ENCODE data around the gene FAF1.
A peak's percentile ranks its signal among the peaks of the same experiment; 100 is the strongest.

Gene FAF1

DNA sequence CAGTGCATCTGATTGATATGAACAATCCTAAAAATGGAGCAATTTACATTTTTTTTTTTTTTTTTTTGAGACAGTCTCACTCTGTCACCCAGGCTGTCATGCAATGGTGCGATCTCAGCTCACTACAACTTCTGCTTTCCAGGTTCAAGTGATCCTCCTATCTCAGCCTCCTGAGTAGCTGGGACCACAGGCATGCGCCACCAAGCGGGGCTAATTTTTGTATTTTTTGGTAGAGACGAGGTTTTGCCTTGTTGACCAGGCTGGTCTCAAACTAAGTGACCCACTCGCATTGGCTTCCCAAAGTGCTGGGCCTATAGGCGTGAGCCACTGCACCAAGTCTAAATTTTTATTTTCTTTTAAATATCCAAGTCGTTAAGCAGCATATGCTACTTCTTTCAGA, 109.0 kb downstream of the FAF1 start:
- WGBS, 2 experiments (ENCODE audit: insufficient coverage in 2 of 2) = 90 to 93% methylated on average over 4 to 6 of the region's 7 CpGs
- Histone ChIP-seq H3K27ac (ENCODE audit: low read depth, low read length, severe bottlenecking) (no peak overlapping the region), H3K4me3 (ENCODE audit: extremely low read depth, insufficient read depth, low read length, poor library complexity, severe bottlenecking) (no peak overlapping the region), H3K36me3 (ENCODE audit: control insufficient read depth, insufficient read depth, low read length) (no peaks in the 10 kb centered on the region), H3K4me1 (ENCODE audit: control insufficient read depth, insufficient read depth, low read length, poor library complexity, severe bottlenecking) (no peaks in the 10 kb centered on the region), H3K9me3 (ENCODE audit: control insufficient read depth, low read length) (no peaks in the 10 kb centered on the region)

DNA sequence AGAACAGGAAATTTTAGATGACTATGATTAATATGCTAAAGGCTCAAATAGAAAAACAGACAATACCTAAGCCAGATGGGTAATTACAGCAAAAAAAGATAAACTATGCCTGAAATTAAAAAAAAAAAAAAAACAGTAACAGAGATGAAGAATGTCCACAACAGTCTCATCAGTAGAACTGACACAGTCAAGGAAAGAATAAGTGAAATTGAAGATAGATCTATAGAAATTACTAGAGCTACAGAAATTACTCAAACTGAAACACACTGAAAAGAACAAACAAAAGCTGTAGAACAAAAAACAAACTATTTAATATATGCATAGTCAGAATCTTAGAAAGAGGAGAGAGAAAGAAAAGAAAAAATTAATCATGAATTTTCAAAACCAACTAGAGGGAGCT, 112.8 kb downstream of the FAF1 start:
- H3K4me3 ChIP-seq (ENCODE audit: extremely low read depth, insufficient read depth, low read length, poor library complexity, severe bottlenecking) = no peak overlapping the region
- no peaks in the 10 kb centered on the region for H3K4me1 ChIP-seq (ENCODE audit: control insufficient read depth, insufficient read depth, low read length, poor library complexity, severe bottlenecking)
- H3K9me3 ChIP-seq (ENCODE audit: control insufficient read depth, low read length) = no peaks in the 10 kb centered on the region
- H3K27ac ChIP-seq (ENCODE audit: low read depth, low read length, severe bottlenecking) = no peak overlapping the region
- no peaks in the 10 kb centered on the region for H3K36me3 ChIP-seq (ENCODE audit: control insufficient read depth, insufficient read depth, low read length)

DNA sequence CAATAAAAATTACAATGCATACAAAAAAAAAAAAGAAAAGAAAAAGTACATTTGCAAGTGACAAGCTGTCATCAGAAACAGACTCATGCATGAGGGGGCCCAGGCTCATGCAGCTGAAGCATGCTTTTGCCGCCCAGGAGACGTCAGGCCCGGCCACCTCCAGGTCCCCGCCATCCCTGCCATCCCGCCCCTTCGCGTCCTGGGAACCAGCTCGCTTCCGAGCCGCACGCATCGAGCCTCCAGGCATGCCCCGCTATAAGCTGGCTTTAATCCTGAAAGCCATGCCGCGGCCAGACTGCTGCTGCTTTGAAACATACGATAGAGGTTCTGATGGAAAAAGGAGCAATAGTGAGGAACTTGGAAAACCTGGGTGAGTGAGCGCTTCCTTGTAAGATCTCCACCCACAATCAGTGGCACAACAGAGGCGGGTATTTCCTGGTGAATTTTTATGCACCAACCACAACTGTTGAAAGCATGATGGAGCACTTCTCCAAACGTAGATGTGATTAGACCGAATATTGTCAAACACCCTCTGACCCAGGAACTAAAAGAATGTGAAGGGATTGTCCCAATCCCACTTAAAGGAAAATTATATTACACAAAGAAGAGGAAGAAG, 113.7 kb downstream of the FAF1 start:
- H3K4me3 ChIP-seq (ENCODE audit: extremely low read depth, insufficient read depth, low read length, poor library complexity, severe bottlenecking) = no peak overlapping the region
- 97% methylated on average over 17 to 18 of the region's 20 CpGs for WGBS, 2 experiments (ENCODE audit: insufficient coverage in 2 of 2)
- H3K27ac ChIP-seq (ENCODE audit: low read depth, low read length, severe bottlenecking) = no peak overlapping the region
- H3K4me1 ChIP-seq (ENCODE audit: control insufficient read depth, insufficient read depth, low read length, poor library complexity, severe bottlenecking) = peaks cover 7% of the 10 kb centered on the region
- no peaks in the 10 kb centered on the region for H3K36me3 ChIP-seq (ENCODE audit: control insufficient read depth, insufficient read depth, low read length)
- no peaks in the 10 kb centered on the region for H3K9me3 ChIP-seq (ENCODE audit: control insufficient read depth, low read length)

DNA sequence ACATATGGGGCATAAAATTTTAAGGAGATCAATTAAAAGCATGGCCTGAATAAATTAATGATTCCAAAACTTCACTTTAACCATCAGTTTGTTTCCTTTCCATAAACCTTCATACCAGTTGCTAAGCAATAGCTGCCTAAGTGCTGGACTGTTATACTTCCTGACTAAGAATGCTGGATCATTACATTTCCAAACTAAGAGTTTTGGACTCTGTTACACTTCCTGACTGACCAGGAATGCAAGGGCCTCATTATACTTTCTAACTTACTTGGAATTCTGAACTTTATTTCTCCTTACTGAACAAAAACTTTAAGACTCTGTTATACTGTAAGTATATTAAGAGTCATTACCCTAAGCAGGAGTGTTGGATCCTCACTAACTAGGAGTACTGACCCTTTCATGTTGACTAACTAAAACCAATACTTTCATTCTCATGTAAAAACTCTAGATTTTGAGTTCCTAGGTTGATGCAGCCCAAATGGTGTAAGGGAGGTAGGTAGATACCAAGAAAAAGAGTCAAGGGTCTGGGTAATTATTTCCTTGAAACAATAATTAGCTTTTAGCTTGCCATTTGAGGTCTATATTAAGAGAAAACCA, 118.2 kb downstream of the FAF1 start:
- H3K4me3 ChIP-seq (ENCODE audit: extremely low read depth, insufficient read depth, low read length, poor library complexity, severe bottlenecking) = no peak overlapping the region

GRCh38 chr1:50836117-50836516, 124.0 kb downstream of the FAF1 start:
- H3K27ac ChIP-seq (ENCODE audit: low read depth, low read length, severe bottlenecking) = no peak overlapping the region
- H3K4me3 ChIP-seq (ENCODE audit: extremely low read depth, insufficient read depth, low read length, poor library complexity, severe bottlenecking) = no peak overlapping the region
- H3K9me3 ChIP-seq (ENCODE audit: control insufficient read depth, low read length) = peaks cover 5% of the 10 kb centered on the region
- H3K36me3 ChIP-seq (ENCODE audit: control insufficient read depth, insufficient read depth, low read length) = no peaks in the 10 kb centered on the region
- H3K4me1 ChIP-seq (ENCODE audit: control insufficient read depth, insufficient read depth, low read length, poor library complexity, severe bottlenecking) = no peaks in the 10 kb centered on the region

More for the DNA sequence above, 118.2 kb downstream of the FAF1 start:
- Histone ChIP-seq H3K9me3 (ENCODE audit: control insufficient read depth, low read length) (no peaks in the 10 kb centered on the region), H3K36me3 (ENCODE audit: control insufficient read depth, insufficient read depth, low read length) (no peaks in the 10 kb centered on the region), H3K27ac (ENCODE audit: low read depth, low read length, severe bottlenecking) (peak overlapping the region; percentile 25), H3K4me1 (ENCODE audit: control insufficient read depth, insufficient read depth, low read length, poor library complexity, severe bottlenecking) (peaks cover 7% of the 10 kb centered on the region)

- WGBS, 2 experiments (ENCODE audit: insufficient coverage in 2 of 2) = no CpG with 5 or more reads among the region's 1 CpG
- H3K4me3 ChIP-seq (ENCODE audit: extremely low read depth, insufficient read depth, low read length, poor library complexity, severe bottlenecking) = no peak overlapping the region
- no peak overlapping the region for H3K27ac ChIP-seq (ENCODE audit: low read depth, low read length, severe bottlenecking)
- no peaks in the 10 kb centered on the region for H3K4me1 ChIP-seq (ENCODE audit: control insufficient read depth, insufficient read depth, low read length, poor library complexity, severe bottlenecking)
- peaks cover 5% of the 10 kb centered on the region for H3K9me3 ChIP-seq (ENCODE audit: control insufficient read depth, low read length)
- no peaks in the 10 kb centered on the region for H3K36me3 ChIP-seq (ENCODE audit: control insufficient read depth, insufficient read depth, low read length)
Measured at GRCh38 chr1:50833216-50833615, 126.9 kb downstream of the FAF1 start.

DNA sequence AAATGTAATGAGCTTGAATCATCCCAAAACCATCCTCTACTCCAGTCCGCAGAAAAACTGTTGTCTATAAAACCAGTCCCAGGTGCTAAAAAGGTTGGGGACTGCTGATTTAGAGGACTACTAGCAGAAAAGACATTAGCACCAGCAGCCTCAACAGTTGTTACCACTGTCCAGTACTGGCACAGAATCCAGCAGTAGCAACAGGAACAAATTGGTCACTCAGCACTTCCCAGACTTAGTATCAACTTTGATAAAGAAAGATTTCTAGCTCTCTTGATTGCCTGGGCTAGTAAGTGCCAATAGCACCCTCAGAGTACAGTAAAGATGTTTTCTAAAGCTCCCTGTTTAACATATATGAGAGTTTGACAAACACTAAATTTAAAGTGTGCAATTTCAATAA, 127.9 kb downstream of the FAF1 start:
- Histone ChIP-seq H3K36me3 (ENCODE audit: control insufficient read depth, insufficient read depth, low read length) (no peaks in the 10 kb centered on the region), H3K4me1 (ENCODE audit: control insufficient read depth, insufficient read depth, low read length, poor library complexity, severe bottlenecking) (no peaks in the 10 kb centered on the region), H3K4me3 (ENCODE audit: extremely low read depth, insufficient read depth, low read length, poor library complexity, severe bottlenecking) (no peak overlapping the region), H3K9me3 (ENCODE audit: control insufficient read depth, low read length) (peaks cover 5% of the 10 kb centered on the region), H3K27ac (ENCODE audit: low read depth, low read length, severe bottlenecking) (no peak overlapping the region)
- WGBS, 2 experiments (ENCODE audit: insufficient coverage in 2 of 2) = no CpG with 5 or more reads among the region's 1 CpG

GRCh38 chr1:50831300-50832061, 128.6 kb downstream of the FAF1 start:
- H3K36me3 ChIP-seq (ENCODE audit: control insufficient read depth, insufficient read depth, low read length) = no peaks in the 10 kb centered on the region
- no peak overlapping the region for H3K27ac ChIP-seq (ENCODE audit: low read depth, low read length, severe bottlenecking)
- H3K4me3 ChIP-seq (ENCODE audit: extremely low read depth, insufficient read depth, low read length, poor library complexity, severe bottlenecking) = no peak overlapping the region
- peaks cover 5% of the 10 kb centered on the region for H3K9me3 ChIP-seq (ENCODE audit: control insufficient read depth, low read length)
- WGBS, 2 experiments (ENCODE audit: insufficient coverage in 2 of 2) = 100% methylated on average over 1 of the region's 5 CpGs
- no peaks in the 10 kb centered on the region for H3K4me1 ChIP-seq (ENCODE audit: control insufficient read depth, insufficient read depth, low read length, poor library complexity, severe bottlenecking)

DNA sequence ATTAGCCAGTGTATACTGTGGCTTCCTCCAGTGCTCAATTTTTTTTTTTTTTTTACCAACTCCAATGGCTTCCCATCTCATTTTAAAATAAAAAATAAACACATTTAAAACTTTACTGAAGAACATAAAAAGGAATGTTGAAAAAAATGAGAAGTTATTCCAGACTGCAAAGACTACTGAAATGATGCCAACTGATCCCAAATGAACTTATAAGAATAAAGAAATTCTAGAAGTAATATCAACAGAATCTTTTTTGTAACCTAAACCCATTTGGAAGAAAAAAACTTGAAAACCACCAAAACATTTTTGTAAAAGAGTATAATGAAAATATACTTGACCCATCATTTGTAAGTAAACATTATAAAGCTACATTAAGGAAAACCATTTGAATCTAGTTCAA, 129.4 kb downstream of the FAF1 start:
- Histone ChIP-seq H3K4me3 (ENCODE audit: extremely low read depth, insufficient read depth, low read length, poor library complexity, severe bottlenecking) (no peak overlapping the region), H3K4me1 (ENCODE audit: control insufficient read depth, insufficient read depth, low read length, poor library complexity, severe bottlenecking) (no peaks in the 10 kb centered on the region), H3K9me3 (ENCODE audit: control insufficient read depth, low read length) (peaks cover 5% of the 10 kb centered on the region)

GRCh38 chr1:50829014-50829958, 130.8 kb downstream of the FAF1 start:
- no CpG with 5 or more reads among the region's 1 CpG for WGBS, 2 experiments (ENCODE audit: insufficient coverage in 2 of 2)
- no peaks in the 10 kb centered on the region for H3K4me1 ChIP-seq (ENCODE audit: control insufficient read depth, insufficient read depth, low read length, poor library complexity, severe bottlenecking)
- H3K36me3 ChIP-seq (ENCODE audit: control insufficient read depth, insufficient read depth, low read length) = no peaks in the 10 kb centered on the region
- no peak overlapping the region for H3K4me3 ChIP-seq (ENCODE audit: extremely low read depth, insufficient read depth, low read length, poor library complexity, severe bottlenecking)
- no peak overlapping the region for H3K27ac ChIP-seq (ENCODE audit: low read depth, low read length, severe bottlenecking)
- peaks cover 5% of the 10 kb centered on the region for H3K9me3 ChIP-seq (ENCODE audit: control insufficient read depth, low read length)

More for the DNA sequence above, 129.4 kb downstream of the FAF1 start:
- Histone ChIP-seq H3K36me3 (ENCODE audit: control insufficient read depth, insufficient read depth, low read length) (no peaks in the 10 kb centered on the region), H3K27ac (ENCODE audit: low read depth, low read length, severe bottlenecking) (no peak overlapping the region)
